ENCODE measurements around the gene TAX1BP3.
"Not testable (repeated sequence)": the region's sequence is repeated elsewhere in the genome, so short reads cannot be mapped to it uniquely, and the experiment has no call there.

The TAX1BP3 gene

GRCh38 chr17:3668279-3669084, at the start of gene TAX1BP3, which contains the start of gene EMC6:
Gene TAX1BP3 (minus strand): TSS chr17:3668578. CDS start chr17:3668526, 52 bp downstream.
Gene EMC6 (plus strand): TSS chr17:3668812. CDS start chr17:3669147, 335 bp downstream.
- DNase-seq = peak; percentile 96

GRCh38 chr17:3715296-3715695, 46.9 kb upstream of the TAX1BP3 start:
- DNase-seq = no peak

- no peak for DNase-seq
These were observed 44.6 kb upstream of the TAX1BP3 start for GRCh38 chr17:3712811-3713463.

GRCh38 chr17:3710951-3711383, 42.6 kb upstream of the TAX1BP3 start:
- DNase-seq = peak; percentile 36

- DNase-seq = no peak
These were observed 40.0 kb upstream of the TAX1BP3 start for GRCh38 chr17:3708366-3708765.

GRCh38 chr17:3705718-3705984, 37.3 kb upstream of the TAX1BP3 start:
- not testable (repeated sequence) for DNase-seq

- no peak for DNase-seq
These were observed 36.7 kb upstream of the TAX1BP3 start for GRCh38 chr17:3704931-3705717.

GRCh38 chr17:3702041-3702539, 33.7 kb upstream of the TAX1BP3 start:
- DNase-seq = not testable (repeated sequence)

GRCh38 chr17:3699951-3700350, 31.6 kb upstream of the TAX1BP3 start:
- no peak for DNase-seq

GRCh38 chr17:3698139-3698538, 29.8 kb upstream of the TAX1BP3 start:
- no peak for DNase-seq

- no peak for DNase-seq
These were observed 28.7 kb upstream of the TAX1BP3 start for GRCh38 chr17:3697103-3697476.

- no peak for DNase-seq
These were observed 27.5 kb upstream of the TAX1BP3 start, which contains the start of gene P2RX5 for GRCh38 chr17:3695723-3696411. Gene P2RX5 (minus strand): TSS chr17:3696155. CDS start chr17:3696005, 150 bp downstream.

GRCh38 chr17:3695129-3695722, 26.8 kb upstream of the TAX1BP3 start:
- DNase-seq = no peak

GRCh38 chr17:3693829-3694231, 25.5 kb upstream of the TAX1BP3 start:
- no peak for DNase-seq

- no peak for DNase-seq
These were observed 24.8 kb upstream of the TAX1BP3 start for GRCh38 chr17:3693141-3693540.

GRCh38 chr17:3692346-3692745, 24.0 kb upstream of the TAX1BP3 start:
- DNase-seq = no peak

- DNase-seq = no peak
These were observed 23.3 kb upstream of the TAX1BP3 start for GRCh38 chr17:3691617-3692067.

- no peak for DNase-seq
These were observed 21.8 kb upstream of the TAX1BP3 start for GRCh38 chr17:3690094-3690715.

GRCh38 chr17:3689262-3690093, 21.1 kb upstream of the TAX1BP3 start:
- DNase-seq = no peak

GRCh38 chr17:3688852-3689261, 20.5 kb upstream of the TAX1BP3 start:
- DNase-seq = no peak

All from GDM1 (cell line).